IMR-90 (cell line): ENCODE data around the gene PIP5K1B. TPM values are rescaled to one million over a fixed set of nuclear protein-coding genes. Genes with fewer than 3 reads are reported as not detected.

ENCODE experiments used
- ATAC-seq: fragments of 200-7000 bp; cut with Tn5 transposase; 2 replicates; pipeline ENCODE4 v1.9.1; 2020; ENCODE audit warnings: low read depth, mild to moderate bottlenecking, moderate library complexity
- BruUV-seq: library from RNA; stranded (reverse); fragments of 400-500 nt; replicated peaks from 2 replicates; lab custom pipeline; 2021; lab: Mats Ljungman, UMichigan
- CTCF ChIA-PET: fragments of 300-600 bp; formaldehyde crosslinking; extraction: SDS; loops from one replicate; lab custom pipeline; 2021; ENCODE audit warnings: antibody characterized with exemption; lab: Yijun Ruan, JAX
- POLR2A ChIA-PET: fragments of 300-600 bp; sonication (Branson Sonifier 250); formaldehyde crosslinking; loops from one replicate; lab custom pipeline; 2022; ENCODE audit warnings: antibody characterized with exemption; ENCODE audit not compliant: unreplicated experiment; lab: Charles Lee
- DNase-seq: peaks from one replicate; pipeline ENCODE4 v3.0.0; 2013
- H2AFZ ChIP-seq: replicated peaks from 2 replicates; pipeline ENCODE3; 2013; ENCODE audit warnings: low read length, mild to moderate bottlenecking; ENCODE audit not compliant: poor library complexity
- H2AK5ac ChIP-seq: 2 replicates; pipeline ENCODE4 v1.6.1; 2013; ENCODE audit warnings: low read depth, low read length, inconsistent platforms
- H2AK9ac ChIP-seq: replicated peaks from 2 replicates; pipeline ENCODE3; 2013; ENCODE audit warnings: mild to moderate bottlenecking, low read depth, low read length, moderate library complexity; ENCODE audit not compliant: poor library complexity
- H2BK120ac ChIP-seq: 2 replicates; pipeline ENCODE4 v1.6.1; 2013; ENCODE audit warnings: low read depth, low read length, inconsistent platforms
- H2BK15ac ChIP-seq: 3 replicates; pipeline ENCODE4 v1.6.1; 2013; ENCODE audit warnings: low read depth, low read length, inconsistent platforms
- H2BK20ac ChIP-seq: 2 replicates; pipeline ENCODE4 v1.6.1; 2013; ENCODE audit warnings: low read depth, mild to moderate bottlenecking, inconsistent platforms, low read length, moderate library complexity
- H2BK5ac ChIP-seq: 2 replicates; pipeline ENCODE4 v1.6.1; 2013; ENCODE audit warnings: mild to moderate bottlenecking, low read depth, low read length, inconsistent platforms; ENCODE audit not compliant: poor library complexity, severe bottlenecking
- H3K14ac ChIP-seq: replicated peaks from 2 replicates; pipeline ENCODE4 v1.6.1; 2013; ENCODE audit warnings: low read depth, low read length, inconsistent platforms
- H3K18ac ChIP-seq: 2 replicates; pipeline ENCODE4 v1.6.1; 2013; ENCODE audit warnings: low read depth, low read length, control low read depth
- H3K23ac ChIP-seq: 2 replicates; pipeline ENCODE4 v1.6.1; 2013; ENCODE audit warnings: low read depth, low read length, inconsistent platforms
- H3K27ac ChIP-seq: 2 replicates; pipeline ENCODE4 v1.5.1; 2013; ENCODE audit warnings: mild to moderate bottlenecking, control low read depth, low read length; ENCODE audit not compliant: insufficient read depth
- H3K27me3 ChIP-seq: 2 replicates; pipeline ENCODE4 v1.6.1; 2013; ENCODE audit warnings: low read length; ENCODE audit not compliant: control insufficient read depth, insufficient read depth
- H3K36me3 ChIP-seq: 2 replicates; pipeline ENCODE4 v1.6.1; 2013; ENCODE audit warnings: low read length, mixed read lengths; ENCODE audit not compliant: control insufficient read depth, insufficient read depth
- H3K4ac ChIP-seq: 2 replicates; pipeline ENCODE4 v1.6.1; 2013; ENCODE audit warnings: low read depth, low read length, inconsistent platforms
- H3K4me1 ChIP-seq: 2 replicates; pipeline ENCODE4 v1.6.1; 2013; ENCODE audit warnings: low read length, mixed read lengths; ENCODE audit not compliant: control insufficient read depth, insufficient read depth
- H3K4me2 ChIP-seq: 2 replicates; pipeline ENCODE4 v1.6.1; 2013; ENCODE audit warnings: low read depth, mild to moderate bottlenecking, control low read depth, low read length, moderate library complexity
- H3K4me3 ChIP-seq: 2 replicates; pipeline ENCODE4 v1.5.1; 2013; ENCODE audit warnings: low read depth, mild to moderate bottlenecking, control low read depth, low read length, moderate library complexity; ENCODE audit not compliant: insufficient read depth
- H3K56ac ChIP-seq: 2 replicates; pipeline ENCODE4 v1.6.1; 2013; ENCODE audit warnings: low read length, inconsistent platforms; ENCODE audit not compliant: insufficient read depth; ENCODE audit errors: extremely low read depth
- H3K79me1 ChIP-seq, 2 experiments: 2 replicates each; pipeline ENCODE4 v1.6.1; 2013; ENCODE audit warnings: low read length in 2 of 2, inconsistent platforms in 1 of 2, low read depth in 1 of 2
- H3K9ac ChIP-seq: 2 replicates; pipeline ENCODE4 v1.6.1; 2013; ENCODE audit warnings: low read depth, low read length, control low read depth
- H3K9me1 ChIP-seq: 2 replicates; pipeline ENCODE4 v1.6.1; 2013; ENCODE audit warnings: low read length, inconsistent platforms; ENCODE audit not compliant: insufficient read depth
- H3K9me3 ChIP-seq: 2 replicates; pipeline ENCODE4 v1.6.1; 2013; ENCODE audit warnings: low read length; ENCODE audit not compliant: control insufficient read depth, insufficient read depth
- H4K20me1 ChIP-seq: 2 replicates; pipeline ENCODE4 v1.6.1; 2013; ENCODE audit warnings: low read length, inconsistent platforms; ENCODE audit not compliant: insufficient read depth
- H4K5ac ChIP-seq: 2 replicates; pipeline ENCODE4 v1.6.1; 2013; ENCODE audit warnings: mild to moderate bottlenecking, low read depth, low read length, control low read depth
- H4K8ac ChIP-seq, 2 experiments: 2 replicates each; pipeline ENCODE4 v1.6.1; 2013; ENCODE audit warnings: low read depth in 2 of 2, low read length in 2 of 2, control low read depth in 1 of 2, inconsistent platforms in 1 of 2
- H4K91ac ChIP-seq: 2 replicates; pipeline ENCODE4 v1.6.1; 2013; ENCODE audit warnings: low read depth, low read length, inconsistent platforms; ENCODE audit not compliant: insufficient read depth
- BHLHE40 ChIP-seq: fragments of 150-350 bp; IDR thresholded peaks from 2 replicates; pipeline ENCODE4 v1.6.1; 2016; ENCODE audit warnings: mild to moderate bottlenecking, low read depth, low read length
- CEBPB ChIP-seq: IDR thresholded peaks from 2 replicates; pipeline ENCODE4 v1.6.1; 2012; ENCODE audit warnings: low read depth, low read length, improper control_type of control experiment
- CHD1 ChIP-seq: IDR thresholded peaks from 2 replicates; pipeline ENCODE4 v1.6.1; 2012; ENCODE audit warnings: low read depth, low read length, improper control_type of control experiment
- CTCF ChIP-seq: conservative IDR thresholded peaks from 2 replicates; pipeline ENCODE4 v1.5.1; 2012; ENCODE audit warnings: mild to moderate bottlenecking, low read depth, low read length, improper control_type of control experiment
- ELK1 ChIP-seq: fragments of 150-350 bp; IDR thresholded peaks from 2 replicates; pipeline ENCODE4 v1.6.1; 2016; ENCODE audit warnings: low read depth, mild to moderate bottlenecking, low read length, moderate library complexity, borderline replicate concordance
- FOS ChIP-seq: fragments of 150-350 bp; IDR thresholded peaks from 2 replicates; pipeline ENCODE4 v1.6.1; 2016; ENCODE audit warnings: low read depth, low read length
- MAFK ChIP-seq: IDR thresholded peaks from 2 replicates; pipeline ENCODE4 v1.6.1; 2012; ENCODE audit warnings: low read depth, low read length, improper control_type of control experiment
- MAZ ChIP-seq: IDR thresholded peaks from 2 replicates; pipeline ENCODE4 v1.6.1; 2012; ENCODE audit warnings: low read depth, mild to moderate bottlenecking, low read length, improper control_type of control experiment, moderate library complexity, borderline replicate concordance
- MXI1 ChIP-seq: IDR thresholded peaks from 2 replicates; pipeline ENCODE4 v1.6.1; 2012; ENCODE audit warnings: low read depth, mild to moderate bottlenecking, low read length, moderate library complexity, borderline replicate concordance
- NFE2L2 ChIP-seq: fragments of 150-350 bp; IDR thresholded peaks from 2 replicates; pipeline ENCODE4 v1.6.1; 2016; ENCODE audit warnings: low read depth, mild to moderate bottlenecking, low read length
- POLR2A ChIP-seq: IDR thresholded peaks from 2 replicates; pipeline ENCODE4 v1.6.1; 2012; ENCODE audit warnings: mild to moderate bottlenecking, low read depth, low read length
- RAD21 ChIP-seq: IDR thresholded peaks from 2 replicates; pipeline ENCODE4 v1.6.1; 2012; ENCODE audit warnings: low read length, improper control_type of control experiment
- RCOR1 ChIP-seq: IDR thresholded peaks from 2 replicates; pipeline ENCODE4 v1.6.1; 2012; ENCODE audit warnings: mild to moderate bottlenecking, low read length, improper control_type of control experiment; ENCODE audit not compliant: insufficient replicate concordance
- RFX5 ChIP-seq: IDR thresholded peaks from 2 replicates; pipeline ENCODE4 v1.8.0; 2012; ENCODE audit warnings: low read depth, mild to moderate bottlenecking, low read length, moderate library complexity
- SMC3 ChIP-seq: fragments of 150-350 bp; IDR thresholded peaks from 2 replicates; pipeline ENCODE4 v1.6.1; 2016; ENCODE audit warnings: low read depth, mild to moderate bottlenecking, antibody characterized with exemption, low read length, moderate library complexity
- USF2 ChIP-seq: fragments of 150-350 bp; IDR thresholded peaks from 2 replicates; pipeline ENCODE4 v1.6.1; 2017; ENCODE audit warnings: mild to moderate bottlenecking, antibody characterized with exemption, low read length, low read depth
- WGBS, 2 experiments: methylation state at CpG; one replicate each; pipeline versions ENCODE4 v1.1.5 to v1.1.7; 2013; ENCODE audit warnings: missing lambda C conversion rate in 2 of 2; ENCODE audit not compliant: insufficient read length in 1 of 2; ENCODE audit errors: extremely low coverage in 2 of 2; 5-methylcytosine and 5-hydroxymethylcytosine counted together
- dilution Hi-C: fragments of 300-500 bp; cut with HindIII; formaldehyde crosslinking; loops from one replicate; pipeline ENCODE4 v1.14.3; 2018; ENCODE audit warnings: low sequenced_read_pairs; ENCODE audit not compliant: unreplicated experiment
- in situ Hi-C: fragments of 300-500 bp; cut with MboI; formaldehyde crosslinking; loops from 3 replicates; pipeline ENCODE4 v1.14.3; 2019; ENCODE audit warnings: low sequenced_read_pairs, inconsistent platforms, mixed read lengths
- intact Hi-C: fragments of 100-400 bp; cut with micrococcal nuclease; formaldehyde crosslinking; loops from 2 replicates; pipeline ENCODE4 v1.10.0; 2022
- polyA plus RNA-seq, 3 experiments: library from polyadenylated mRNA; depleted of rRNA; stranded (reverse); fragments of >200 nt; gene quantifications; 2 replicates each; pipeline ENCODE4 v1.2.3, GENCODE V29; 2012; ENCODE audit warnings: low replicate concordance in 1 of 3
- total RNA-seq: library from RNA; depleted of rRNA; stranded (reverse); fragments of >200 nt; gene quantifications from 2 replicates; pipeline ENCODE4 v1.2.3, GENCODE V29; 2012

The PIP5K1B gene
- total and polyA plus RNA-seq, 2 of the 4 experiments (the other 2 are of a cell fraction), result not detected

GRCh38 chr9:68951879-68952659 is 247.0 kb downstream of the PIP5K1B start:
- Histone ChIP-seq H3K56ac (no peak overlapping the region), H3K27ac (no peak overlapping the region), H2AK5ac (no peak overlapping the region), H4K91ac (no peak overlapping the region), H3K23ac (no peak overlapping the region), H3K36me3 (no peaks in the 10 kb centered on the region), H3K79me1 (no peaks in the 10 kb centered on the region), H2BK15ac (no peak overlapping the region), H3K18ac (no peak overlapping the region), H3K4me1 (no peaks in the 10 kb centered on the region), H2AK9ac (no peak overlapping the region), H3K9me1 (no peaks in the 10 kb centered on the region), H4K8ac (no peak overlapping the region), H2BK20ac (no peak overlapping the region), H4K20me1 (no peaks in the 10 kb centered on the region), H3K9ac (no peak overlapping the region), H3K4me3 (no peak overlapping the region), H3K4ac (no peak overlapping the region), H3K14ac (no peak overlapping the region), H3K9me3 (no peaks in the 10 kb centered on the region), H2AFZ (no peak overlapping the region), H4K5ac (no peak overlapping the region), H2BK120ac (no peak overlapping the region), H3K27me3 (peaks cover 2% of the 10 kb centered on the region; the same call in 1 of the 2 replicates), H3K4me2 (no peak overlapping the region), H2BK5ac (no peak overlapping the region)
- DNase-seq (no peak), ATAC-seq (no peak)
- dilution Hi-C loops, result no loop called here
- BruUV-seq, result no TSS peak
- in situ Hi-C loops, result no loop called here
- no CpG with 5 or more reads among the region's 8 CpGs for WGBS, 2 experiments
- TF ChIP-seq CTCF (no peak), BHLHE40 (no peak), RAD21 (no peak), CHD1 (no peak), MAFK (no peak), SMC3 (no peak), CEBPB (no peak), MXI1 (no peak), MAZ (no peak), USF2 (no peak), RFX5 (no peak), ELK1 (no peak), FOS (no peak), RCOR1 (no peak), NFE2L2 (no peak), POLR2A (no peak)
- ChIA-PET CTCF (no interaction called here), POLR2A (no interaction called here)
- intact Hi-C loops, result no loop called here
